Nucleus accumbens (tissue), 56 donors: Measurements from ENCODE around the gene XYLT1.

ENCODE experiments used
- DNase-seq, 56 donors: peaks; one replicate each; lab custom pipeline; 2025; lab: John Stamatoyannopoulos, UW

Gene XYLT1

GRCh38 chr16:17377360-17378324, 93.1 kb downstream of the XYLT1 start:
- DNase-seq, result peak in 2 of 56 donors; percentile 7 to 25

- no peak for DNase-seq
Observed at GRCh38 chr16:17375461-17376304, 95.1 kb downstream of the XYLT1 start.

- DNase-seq, result no peak
Observed at GRCh38 chr16:17374668-17375255, 96.0 kb downstream of the XYLT1 start.

- no peak for DNase-seq
Observed at GRCh38 chr16:17373533-17373932, 97.2 kb downstream of the XYLT1 start.

GRCh38 chr16:17372386-17372785, 98.4 kb downstream of the XYLT1 start:
- DNase-seq, result no peak

GRCh38 chr16:17371299-17371698, 99.5 kb downstream of the XYLT1 start:
- DNase-seq, result no peak

- DNase-seq, result no peak
Observed at GRCh38 chr16:17370731-17371285, 100.0 kb downstream of the XYLT1 start.

GRCh38 chr16:17370223-17370707, 100.5 kb downstream of the XYLT1 start:
- peak in 4 of 56 donors; percentile 21 to 49 (median 34) for DNase-seq

GRCh38 chr16:17369421-17370222, 101.1 kb downstream of the XYLT1 start:
- peak in 28 of 56 donors; percentile 11 to 62 (median 30) for DNase-seq

- DNase-seq, result no peak
Observed at GRCh38 chr16:17368951-17369350, 101.8 kb downstream of the XYLT1 start.

- DNase-seq, result no peak
Observed at GRCh38 chr16:17368446-17368845, 102.3 kb downstream of the XYLT1 start.

- DNase-seq, result peak in 2 of 56 donors; percentile 12 to 26
Observed at GRCh38 chr16:17367923-17368322, 102.8 kb downstream of the XYLT1 start.

GRCh38 chr16:17367036-17367435, 103.7 kb downstream of the XYLT1 start:
- DNase-seq, result no peak

GRCh38 chr16:17366299-17366961, 104.3 kb downstream of the XYLT1 start:
- no peak for DNase-seq

- no peak for DNase-seq
Observed at GRCh38 chr16:17365591-17366298, 105.0 kb downstream of the XYLT1 start.

- no peak for DNase-seq
Observed at GRCh38 chr16:17365211-17365541, 105.6 kb downstream of the XYLT1 start.

GRCh38 chr16:17364319-17365210, 106.2 kb downstream of the XYLT1 start:
- no peak for DNase-seq
